GM12878 (cell line): ENCODE data around the gene TTLL1. TPM values are rescaled to one million over a fixed set of nuclear protein-coding genes. Genes with fewer than 3 reads are reported as not detected.

Experiments used
- ATAC-seq: fragments of 200-7000 bp; cut with Tn5 transposase; 3 replicates; pipeline ENCODE4 v1.9.1; 2020; ENCODE audit warnings: mild to moderate bottlenecking, moderate library complexity
- BruUV-seq: library from RNA; stranded (reverse); fragments of 400-500 nt; replicated peaks from 2 replicates; lab custom pipeline; 2021; lab: Mats Ljungman, UMichigan
- CTCF ChIA-PET: fragments of 300-600 bp; sonication (Branson Sonifier 250); formaldehyde crosslinking; extraction: SDS; loops from one replicate; lab custom pipeline; 2021; ENCODE audit warnings: inconsistent platforms; lab: Yijun Ruan, JAX
- POLR2A ChIA-PET: fragments of 350-600 bp; formaldehyde crosslinking; extraction: SDS; loops from one replicate; lab custom pipeline; 2021; ENCODE audit warnings: inconsistent platforms; lab: Charles Lee
- RAD21 ChIA-PET: fragments of 300-600 bp; sonication (Branson Sonifier 250); formaldehyde crosslinking; loops from one replicate; lab custom pipeline; 2023; ENCODE audit warnings: antibody characterized with exemption; ENCODE audit not compliant: unreplicated experiment; lab: Charles Lee
- SMC1A ChIA-PET: fragments of 300-600 bp; sonication (Branson Sonifier 250); formaldehyde crosslinking; loops from one replicate; lab custom pipeline; 2023; ENCODE audit not compliant: unreplicated experiment, uncharacterized antibody; lab: Charles Lee
- DNase-seq: peaks from one replicate; pipeline ENCODE4 v3.0.0-alpha.2; 2011; ENCODE audit warnings: low read depth, low spot score
- FAIRE-seq: peaks from 3 replicates; lab custom pipeline; 2011; peaks lifted over from hg19 to GRCh38; lab: Jason Lieb, UNC
- H2AFZ ChIP-seq: 2 replicates; pipeline ENCODE4 v1.6.0; 2011; ENCODE audit warnings: low read depth, low read length, control low read depth; ENCODE audit not compliant: control insufficient read depth
- H3K27ac ChIP-seq: 2 replicates; pipeline ENCODE4 v1.5.1; 2011; ENCODE audit warnings: control low read depth; ENCODE audit not compliant: control insufficient read depth, insufficient read depth
- H3K27me3 ChIP-seq, 2 experiments: replicated peaks in 1 of 2; 2 replicates each; pipeline versions ENCODE4 v1.6.0 to v1.6.1; 2011; ENCODE audit warnings: low read length in 1 of 2; ENCODE audit not compliant: control insufficient read depth in 2 of 2, insufficient read depth in 2 of 2
- H3K36me3 ChIP-seq, 2 experiments: 2 replicates each; pipeline ENCODE4 v1.5.1; 2011; ENCODE audit warnings: low read length in 1 of 2; ENCODE audit not compliant: control insufficient read depth in 2 of 2, insufficient read depth in 2 of 2
- H3K4me1 ChIP-seq: 2 replicates; pipeline ENCODE4 v1.6.1; 2011; ENCODE audit warnings: mild to moderate bottlenecking, low read length, moderate library complexity, mixed read lengths; ENCODE audit not compliant: control insufficient read depth, insufficient read depth
- H3K4me2 ChIP-seq: 2 replicates; pipeline ENCODE4 v1.6.0; 2011; ENCODE audit warnings: control low read depth; ENCODE audit not compliant: control insufficient read depth, insufficient read depth
- H3K4me3 ChIP-seq: fragments of 200-600 bp; sonication (generic); 2 replicates; pipeline ENCODE4 v1.5.1; 2016
- H3K79me2 ChIP-seq: 2 replicates; pipeline ENCODE4 v1.6.0; 2011; ENCODE audit warnings: low read length; ENCODE audit not compliant: control insufficient read depth, insufficient read depth
- H3K9ac ChIP-seq: 2 replicates; pipeline ENCODE4 v1.8.0; 2011; ENCODE audit warnings: low read length, control low read depth, mixed read lengths; ENCODE audit not compliant: control insufficient read depth, insufficient read depth
- H3K9me3 ChIP-seq: replicated peaks from 3 replicates; pipeline ENCODE4 v1.5.1; 2011; ENCODE audit warnings: mild to moderate bottlenecking, low read length; ENCODE audit not compliant: control insufficient read depth, insufficient read depth
- H4K20me1 ChIP-seq: 2 replicates; pipeline ENCODE4 v1.6.0; 2011; ENCODE audit not compliant: control insufficient read depth, insufficient read depth
- E2F8 ChIP-seq: fragments of 450-650 bp; IDR thresholded peaks from 2 replicates; pipeline ENCODE4 v1.6.1; 2018; ENCODE audit warnings: mild to moderate bottlenecking, low read depth, moderate library complexity; ENCODE audit not compliant: partially characterized antibody
- SPI1 ChIP-seq: IDR thresholded peaks from 2 replicates; pipeline ENCODE4 v1.6.1; 2011; ENCODE audit warnings: low read depth, mild to moderate bottlenecking, low read length, moderate library complexity, borderline replicate concordance; ENCODE audit not compliant: insufficient read depth
- WGBS: methylation state at CpG from one replicate; pipeline ENCODE4 v1.1.6; 2016; ENCODE audit warnings: low lambda C conversion rate; ENCODE audit not compliant: insufficient replicate concordance, insufficient coverage; ENCODE audit errors: missing lambda C conversion rate; 5-methylcytosine and 5-hydroxymethylcytosine counted together
- in situ Hi-C: fragments of 300-500 bp; cut with MboI; formaldehyde crosslinking; loops from 9 replicates; pipeline ENCODE4 v1.14.3; 2018; ENCODE audit warnings: mixed read lengths
- intact Hi-C: fragments of 100-400 bp; cut with micrococcal nuclease; formaldehyde crosslinking; loops from one replicate; pipeline ENCODE4 v1.14.2; 2022; ENCODE audit not compliant: unreplicated experiment
- polyA plus RNA-seq, 11 experiments: library from polyadenylated mRNA; depleted of rRNA in 4 of 11; unstranded in 6 of 11; stranded (reverse) in 5 of 11; fragments of >200 nt; fragmentation: Nextera tagmentation in 4 of 11; fragmentation: Illumina TruSeq in 1 of 11; extraction: Ambion mirVana in 4 of 11; extraction: Trizol in 1 of 11; gene quantifications; 1 replicate in 1 of 11; 2 replicates in 10 of 11; pipeline versions ENCODE4 v1.2.1 to v1.2.3, GENCODE V29; 2011 to 2016; ENCODE audit warnings: inconsistent platforms in 2 of 11, missing spikeins in 2 of 11, low read depth in 1 of 11
- total RNA-seq, 4 experiments: library from RNA; depleted of rRNA in 3 of 4; stranded (reverse); fragments of >200 nt in 3 of 4; fragmentation: Illumina TruSeq in 1 of 4; extraction: Trizol in 1 of 4; gene quantifications; 2 replicates each; pipeline versions ENCODE4 v1.2.1 to v1.2.3, GENCODE V29; 2013 to 2021

The TTLL1 gene
- total and polyA plus RNA-seq, 10 of the 15 experiments (the other 5 are each of a cell fraction or from before 2014, with no cell fraction given) = 0.39 to 4.8 (median 3.2) TPM

DNA sequence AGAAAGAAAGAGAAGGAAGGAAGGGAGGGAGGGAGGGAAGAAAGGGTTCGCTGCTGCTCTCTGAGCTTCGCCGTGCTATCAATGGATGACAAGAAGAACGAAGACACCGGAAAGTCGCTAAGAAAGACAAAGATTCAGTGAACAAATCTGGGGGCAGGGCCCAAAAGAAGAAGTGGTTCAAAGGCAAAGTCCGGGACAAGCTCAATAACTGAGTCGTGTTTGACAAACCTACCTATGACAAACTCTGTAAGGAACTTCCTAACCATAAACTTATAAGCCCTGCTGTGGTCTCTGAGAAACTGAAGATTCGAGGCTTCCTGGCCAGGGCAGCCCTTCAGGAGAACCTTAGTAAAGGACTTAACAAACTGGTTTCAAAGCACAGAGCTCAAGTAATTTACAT, 2.9 kb upstream of the TTLL1 start:
- no peak for ATAC-seq
- Histone ChIP-seq H3K9me3 (peaks cover 3% of the 10 kb centered on the region; the same call in 2 of the 3 replicates), H2AFZ (peak overlapping the region; percentile 11; the same call in 1 of the 2 replicates), H3K4me2 (no peak overlapping the region), H3K27me3 (no peaks in the 10 kb centered on the region), H3K27ac (no peak overlapping the region), H3K9ac (no peak overlapping the region), H3K4me1 (no peaks in the 10 kb centered on the region), H4K20me1 (no peaks in the 10 kb centered on the region), H3K4me3 (no peak overlapping the region)
- no peak for FAIRE-seq
- BruUV-seq = no TSS peak
- in situ Hi-C loops = no loop called here
- POLR2A ChIA-PET = interaction anchor here (0.5 kb wide), 1 partner anchor 436 kb away, joined by 3 read pairs; no protein-coding TSS in a partner anchor
- peak; percentile 46; the same call in 1 of the 2 replicates for TF ChIP-seq SPI1
- TF ChIP-seq E2F8 = no peak
- TF ChIP-seq, all 136 proteins: peak for 1
- no peaks in the 10 kb centered on the region; the same call in 1 of the 2 replicates for H3K79me2 ChIP-seq
- ChIA-PET CTCF (interaction anchor here (1.2 kb wide), 1 partner anchor 29 kb away, joined by 3 read pairs; no protein-coding TSS in a partner anchor), SMC1A (interaction anchor here (0.6 to 1.1 kb wide), 2 partner anchors 90 to 474 kb away, joined by 3 read pairs; no protein-coding TSS in a partner anchor), RAD21 (interaction anchor here (0.6 kb wide), 1 partner anchor 77 kb away, joined by 3 read pairs; no protein-coding TSS in a partner anchor)
- H3K36me3 ChIP-seq = no peaks in the 10 kb centered on the region
- intact Hi-C loops = loop anchor here (5.0 kb wide), 1 partner anchor 430 kb away; no protein-coding TSS in a partner anchor
- no peak for DNase-seq
- 59% methylated on average over 9 of the region's 9 CpGs for WGBS
